ENCODE results near the gene CALN1. TPM values are rescaled to one million over a fixed set of nuclear protein-coding genes. Genes with fewer than 3 reads are reported as not detected.

Gene CALN1
- total and polyA plus RNA-seq, 9 of the 15 experiments (the other 6 are each of a cell fraction or from before 2014, with no cell fraction given) = 1.4 to 7.5 (median 3.3) TPM

DNA sequence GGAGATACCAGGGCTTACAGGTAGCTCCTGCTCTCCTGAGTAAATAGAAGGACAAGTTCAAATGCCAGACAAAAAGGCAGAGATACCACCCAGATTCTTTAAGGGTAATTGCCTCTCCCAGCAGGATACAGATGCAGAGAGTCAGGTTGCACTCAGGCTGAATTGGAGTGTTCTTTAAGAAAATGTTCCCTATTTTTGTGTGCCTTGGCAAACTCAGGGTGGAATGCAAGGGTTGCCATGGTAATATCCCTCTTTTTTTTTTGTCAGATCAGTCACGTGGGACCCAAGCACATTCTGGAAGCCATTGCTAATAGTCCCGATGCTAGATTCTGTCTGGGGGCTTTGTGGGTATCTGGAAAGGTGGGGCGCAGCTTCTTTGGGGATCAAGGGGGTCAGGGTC, 628.0 kb downstream of the CALN1 start:
- in situ Hi-C loops (cut with MboI) = no loop called here
- Histone ChIP-seq H3K9me3 (replicated peaks; ENCODE audit: control insufficient read depth, insufficient read depth, low read depth, low read length) (no peaks in the 10 kb centered on the region), H3K36me3 (ENCODE audit: control insufficient read depth, insufficient read depth, low read length) (no peaks in the 10 kb centered on the region), H3K4me1 (replicated peaks in 1 of 2; ENCODE audit: control insufficient read depth in 2 of 2, insufficient read depth in 2 of 2, low read length in 2 of 2) (no peaks in the 10 kb centered on the region), H3K4me2 (ENCODE audit: insufficient read depth, low read length) (no peak overlapping the region), H3K9me1 (ENCODE audit: control insufficient read depth, insufficient read depth, low read length) (no peaks in the 10 kb centered on the region), H3K27ac (ENCODE audit: extremely low read depth, low read depth, low read length) (no peak overlapping the region), H3K4me3 (no peak overlapping the region), H3K9ac (ENCODE audit: insufficient read depth in 1 of 2, low read depth in 2 of 2, low read length in 2 of 2) (no peak overlapping the region), H3K27me3 (ENCODE audit: control insufficient read depth in 2 of 2, insufficient read depth in 2 of 2, low read length in 2 of 2) (peaks cover 0 to 3% of the 10 kb centered on the region in 2 experiments; a peak in 1 of 5 replicates), H2AFZ (ENCODE audit: low read depth, low read length) (no peak overlapping the region), H3K79me2 (ENCODE audit: control insufficient read depth, insufficient read depth, low read length) (no peaks in the 10 kb centered on the region), H4K20me1 (replicated peaks; ENCODE audit: control insufficient read depth, insufficient read depth, low read length) (no peaks in the 10 kb centered on the region)
- ATAC-seq (no peak), FAIRE-seq (no peak), DNase-seq (ENCODE audit: extremely low read depth in 1 of 4, low spot score in 3 of 4) (no peak)
- POLR2A ChIA-PET = no interaction called here
- CTCF ChIA-PET (ENCODE audit: low intra/inter-chr PET ratio) = no interaction called here
- 3% methylated on average over 3 of the region's 3 CpGs for WGBS (ENCODE audit: insufficient coverage, low coverage, missing lambda C conversion rate)
- no TSS peak for BruUV-seq (replicated peaks)
- intact Hi-C loops (cut with micrococcal nuclease) = no loop called here
- TF ChIP-seq MAFK (IDR thresholded peaks at IDR 0.05; ENCODE audit: low read length) (no peak), CTCFL (IDR thresholded peaks at IDR 0.05; ENCODE audit: borderline replicate concordance, insufficient read depth, low read depth, low read length, poor library complexity, severe bottlenecking) (no peak), PRMT5 (CRISPR knock-in tag; IDR thresholded peaks at IDR 0.05) (no peak), TAF9B (IDR thresholded peaks at IDR 0.05; ENCODE audit: partially characterized antibody) (no peak), TCF7L2 (IDR thresholded peaks at IDR 0.05; ENCODE audit: low read depth, low read length) (no peak), HLTF (IDR thresholded peaks at IDR 0.05) (no peak), HDAC6 (IDR thresholded peaks at IDR 0.05; ENCODE audit: low read depth, low read length) (no peak), KAT8 (IDR thresholded peaks at IDR 0.05; ENCODE audit: low read depth) (no peak), GABPA (tag; conservative IDR thresholded peaks at IDR 0.05; ENCODE audit: low read depth) (no peak), HDAC2 (IDR thresholded peaks at IDR 0.05) (no peak), ZNF75A (CRISPR knock-in tag; IDR thresholded peaks at IDR 0.05) (no peak), NUFIP1 (IDR thresholded peaks at IDR 0.05; ENCODE audit: partially characterized antibody) (no peak), LARP7 (IDR thresholded peaks at IDR 0.05) (no peak), ZFP1 (CRISPR knock-in tag; IDR thresholded peaks at IDR 0.05) (no peak), ATF1 (CRISPR knock-in tag; IDR thresholded peaks at IDR 0.05) (no peak), ATF1 (tag; IDR thresholded peaks at IDR 0.05) (no peak), TSC22D4 (tag; IDR thresholded peaks at IDR 0.05) (no peak)
- TF ChIP-seq, protein P1, sequence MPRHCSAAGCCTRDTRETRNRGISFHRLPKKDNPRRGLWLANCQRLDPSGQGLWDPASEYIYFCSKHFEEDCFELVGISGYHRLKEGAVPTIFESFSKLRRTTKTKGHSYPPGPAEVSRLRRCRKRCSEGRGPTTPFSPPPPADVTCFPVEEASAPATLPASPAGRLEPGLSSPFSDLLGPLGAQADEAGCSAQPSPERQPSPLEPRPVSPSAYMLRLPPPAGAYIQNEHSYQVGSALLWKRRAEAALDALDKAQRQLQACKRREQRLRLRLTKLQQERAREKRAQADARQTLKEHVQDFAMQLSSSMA (CRISPR knock-in tag; IDR thresholded peaks at IDR 0.05) = no peak
- TF ChIP-seq, protein P2, sequence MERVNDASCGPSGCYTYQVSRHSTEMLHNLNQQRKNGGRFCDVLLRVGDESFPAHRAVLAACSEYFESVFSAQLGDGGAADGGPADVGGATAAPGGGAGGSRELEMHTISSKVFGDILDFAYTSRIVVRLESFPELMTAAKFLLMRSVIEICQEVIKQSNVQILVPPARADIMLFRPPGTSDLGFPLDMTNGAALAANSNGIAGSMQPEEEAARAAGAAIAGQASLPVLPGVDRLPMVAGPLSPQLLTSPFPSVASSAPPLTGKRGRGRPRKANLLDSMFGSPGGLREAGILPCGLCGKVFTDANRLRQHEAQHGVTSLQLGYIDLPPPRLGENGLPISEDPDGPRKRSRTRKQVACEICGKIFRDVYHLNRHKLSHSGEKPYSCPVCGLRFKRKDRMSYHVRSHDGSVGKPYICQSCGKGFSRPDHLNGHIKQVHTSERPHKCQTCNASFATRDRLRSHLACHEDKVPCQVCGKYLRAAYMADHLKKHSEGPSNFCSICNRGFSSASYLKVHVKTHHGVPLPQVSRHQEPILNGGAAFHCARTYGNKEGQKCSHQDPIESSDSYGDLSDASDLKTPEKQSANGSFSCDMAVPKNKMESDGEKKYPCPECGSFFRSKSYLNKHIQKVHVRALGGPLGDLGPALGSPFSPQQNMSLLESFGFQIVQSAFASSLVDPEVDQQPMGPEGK (CRISPR knock-in tag; IDR thresholded peaks at IDR 0.05; ENCODE audit: borderline replicate concordance) = no peak
